SK-N-MC (cell line): ENCODE data around the gene EBF4.

Experiments used
- EZH2 ChIP-seq: fragments of 200-600 bp; sonication (generic); IDR thresholded peaks from one replicate; pipeline ENCODE4 v1.6.1; 2017; ENCODE audit warnings: antibody characterized with exemption
- FOXP2 ChIP-seq: optimal IDR thresholded peaks from 2 replicates; pipeline ENCODE3; 2011; ENCODE audit warnings: mild to moderate bottlenecking, moderate library complexity; ENCODE audit not compliant: insufficient read depth; ENCODE audit errors: extremely low read length, control extremely low read depth
- POLR2AphosphoS5 ChIP-seq: IDR thresholded peaks from 2 replicates; pipeline ENCODE4 v1.6.1; 2012; ENCODE audit warnings: mild to moderate bottlenecking, low read depth, low read length, borderline replicate concordance

- TF ChIP-seq POLR2AphosphoS5, result no peak
- no peak for TF ChIP-seq EZH2
- TF ChIP-seq FOXP2, result no peak
Measured at GRCh38 chr20:2655331-2656116, 37.1 kb upstream of the EBF4 start.
